Measurements from ENCODE around the gene NGRN.

Gene NGRN

GRCh38 chr15:90222547-90222946 is 42.9 kb upstream of the NGRN start:
- TF ChIP-seq, protein P1, sequence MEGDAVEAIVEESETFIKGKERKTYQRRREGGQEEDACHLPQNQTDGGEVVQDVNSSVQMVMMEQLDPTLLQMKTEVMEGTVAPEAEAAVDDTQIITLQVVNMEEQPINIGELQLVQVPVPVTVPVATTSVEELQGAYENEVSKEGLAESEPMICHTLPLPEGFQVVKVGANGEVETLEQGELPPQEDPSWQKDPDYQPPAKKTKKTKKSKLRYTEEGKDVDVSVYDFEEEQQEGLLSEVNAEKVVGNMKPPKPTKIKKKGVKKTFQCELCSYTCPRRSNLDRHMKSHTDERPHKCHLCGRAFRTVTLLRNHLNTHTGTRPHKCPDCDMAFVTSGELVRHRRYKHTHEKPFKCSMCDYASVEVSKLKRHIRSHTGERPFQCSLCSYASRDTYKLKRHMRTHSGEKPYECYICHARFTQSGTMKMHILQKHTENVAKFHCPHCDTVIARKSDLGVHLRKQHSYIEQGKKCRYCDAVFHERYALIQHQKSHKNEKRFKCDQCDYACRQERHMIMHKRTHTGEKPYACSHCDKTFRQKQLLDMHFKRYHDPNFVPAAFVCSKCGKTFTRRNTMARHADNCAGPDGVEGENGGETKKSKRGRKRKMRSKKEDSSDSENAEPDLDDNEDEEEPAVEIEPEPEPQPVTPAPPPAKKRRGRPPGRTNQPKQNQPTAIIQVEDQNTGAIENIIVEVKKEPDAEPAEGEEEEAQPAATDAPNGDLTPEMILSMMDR (IDR thresholded peaks at IDR 0.05): no peak
- no peak for DNase-seq
- Histone ChIP-seq H3K27me3 (no peaks in the 10 kb centered on the region), H3K4me3 (no peak overlapping the region), H3K27ac (no peak overlapping the region), H3K36me3 (peaks cover 43 to 88% (median 52%) of the 10 kb centered on the region in 3 donors), H3K9me3 (no peaks in the 10 kb centered on the region), H3K4me1 (peaks cover 0 to 13% (median 11%) of the 10 kb centered on the region in 4 donors)
- intact Hi-C loops (cut with DNase I; ENCODE audit: low total_unique reads): no loop called here

GRCh38 chr15:90223441-90224165 is 41.9 kb upstream of the NGRN start:
- Histone ChIP-seq H3K4me1 (peaks cover 0 to 13% (median 11%) of the 10 kb centered on the region in 4 donors), H3K27ac (no peak overlapping the region), H3K36me3 (peaks cover 54 to 88% (median 55%) of the 10 kb centered on the region in 3 donors), H3K9me3 (no peaks in the 10 kb centered on the region), H3K27me3 (no peaks in the 10 kb centered on the region), H3K4me3 (no peak overlapping the region)
- intact Hi-C loops (cut with DNase I; ENCODE audit: low total_unique reads): no loop called here
- TF ChIP-seq, protein P1 (IDR thresholded peaks at IDR 0.05): no peak
- DNase-seq: no peak

GRCh38 chr15:90225047-90225446 is 40.4 kb upstream of the NGRN start:
- TF ChIP-seq, protein P1 (IDR thresholded peaks at IDR 0.05): no peak
- Histone ChIP-seq H3K27me3 (no peaks in the 10 kb centered on the region), H3K27ac (no peak overlapping the region), H3K4me1 (peaks cover 0 to 17% (median 12%) of the 10 kb centered on the region in 4 donors), H3K36me3 (peaks cover 62 to 93% (median 70%) of the 10 kb centered on the region in 3 donors), H3K4me3 (no peak overlapping the region), H3K9me3 (no peaks in the 10 kb centered on the region)
- intact Hi-C loops (cut with DNase I; ENCODE audit: low total_unique reads): no loop called here
- no peak for DNase-seq

DNA sequence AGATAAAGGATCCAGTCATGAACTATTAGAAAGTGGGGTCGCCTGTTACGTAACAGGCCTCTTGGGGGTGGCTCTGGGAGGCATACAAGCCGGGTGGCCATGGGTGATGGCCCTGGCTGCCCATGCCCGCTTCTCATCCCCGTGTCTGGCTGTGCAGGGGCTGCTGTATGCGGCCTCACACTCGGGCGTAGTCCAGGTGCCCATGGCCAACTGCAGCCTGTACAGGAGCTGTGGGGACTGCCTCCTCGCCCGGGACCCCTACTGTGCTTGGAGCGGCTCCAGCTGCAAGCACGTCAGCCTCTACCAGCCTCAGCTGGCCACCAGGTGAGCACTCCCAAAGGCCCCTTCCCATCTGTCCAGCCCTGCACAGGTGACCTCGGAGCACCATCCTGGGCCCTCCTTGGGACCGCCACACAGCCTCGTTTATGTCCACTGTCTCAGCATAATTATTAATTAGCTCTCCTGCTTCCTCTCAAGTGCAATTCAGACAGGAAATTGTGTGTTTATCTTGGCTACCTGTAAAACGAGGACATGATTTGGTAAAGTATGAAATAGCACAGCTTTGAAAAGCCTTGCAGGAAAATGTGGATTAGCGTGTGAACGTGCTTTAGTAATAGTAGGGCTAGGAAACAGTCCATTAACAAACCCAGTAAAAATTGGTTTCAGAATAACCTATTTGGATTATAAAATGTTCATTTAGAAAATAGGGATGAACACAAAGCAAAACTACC is 39.8 kb upstream of the NGRN start:
- Histone ChIP-seq H3K27me3 (no peaks in the 10 kb centered on the region), H3K4me1 (peaks cover 0 to 21% (median 13%) of the 10 kb centered on the region in 4 donors), H3K9me3 (no peaks in the 10 kb centered on the region), H3K27ac (no peak overlapping the region), H3K36me3 (peaks cover 64 to 96% (median 76%) of the 10 kb centered on the region in 3 donors), H3K4me3 (no peak overlapping the region)
- intact Hi-C loops (cut with DNase I; ENCODE audit: low total_unique reads): no loop called here
- no peak for DNase-seq
- TF ChIP-seq, protein P1 (IDR thresholded peaks at IDR 0.05): no peak

DNA sequence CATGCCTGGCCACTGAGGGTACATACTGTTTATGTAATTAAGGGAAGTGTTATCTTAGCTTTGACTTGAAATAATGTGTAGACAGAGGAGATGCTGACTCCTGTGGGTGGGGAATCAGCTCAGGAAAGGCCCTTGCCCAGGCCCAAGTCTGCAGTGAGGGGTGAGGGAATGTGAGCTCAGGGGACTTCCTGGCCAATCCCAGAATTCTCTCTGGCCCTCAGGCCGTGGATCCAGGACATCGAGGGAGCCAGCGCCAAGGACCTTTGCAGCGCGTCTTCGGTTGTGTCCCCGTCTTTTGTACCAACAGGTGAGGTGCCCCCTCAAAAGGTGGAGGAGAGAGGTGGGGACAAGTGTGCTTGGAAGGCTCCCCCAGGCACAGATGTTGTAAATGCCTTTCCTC is 38.1 kb upstream of the NGRN start:
- intact Hi-C loops (cut with DNase I; ENCODE audit: low total_unique reads): no loop called here
- H3K4me1 ChIP-seq: peaks cover 0 to 27% (median 15%) of the 10 kb centered on the region in 4 donors
- H3K36me3 ChIP-seq: peaks cover 68 to 93% (median 84%) of the 10 kb centered on the region in 3 donors

More for the DNA sequence above, 38.1 kb upstream of the NGRN start:
- no peak for DNase-seq
- TF ChIP-seq, protein P1 (IDR thresholded peaks at IDR 0.05): no peak
- H3K9me3 ChIP-seq: no peaks in the 10 kb centered on the region
- no peak overlapping the region for H3K4me3 ChIP-seq
- H3K27ac ChIP-seq: no peak overlapping the region
- no peaks in the 10 kb centered on the region for H3K27me3 ChIP-seq
